Right ventricle myocardium inferior (tissue), 1 donor: ENCODE data around the gene MAD1L1. TPM values are rescaled to one million over a fixed set of nuclear protein-coding genes. Genes with fewer than 3 reads are reported as not detected.

Experiments
- ATAC-seq: fragments of 200-7000 bp; cut with Tn5 transposase; one replicate; pipeline ENCODE4 v1.9.1; 2020; ENCODE audit warnings: mild to moderate bottlenecking, moderate library complexity
- DNase-seq: peaks from one replicate; pipeline ENCODE4 v3.0.0; 2021; ENCODE audit errors: missing footprints
- intact Hi-C: fragments of 100-400 bp; cut with DNase I; formaldehyde crosslinking; loops from one replicate; pipeline ENCODE4 v1.11.0; 2022
- total RNA-seq: library from RNA; stranded (reverse); fragmentation: NEBNext Ultra II Directional; extraction: Animal tissue kit (Norgen Biotek cat#: 25700); gene quantifications from one replicate; pipeline ENCODE4 v1.2.1, GENCODE V29; 2021
- donor health status: DM: no; HTN: yes; CAD: no; lungs with severe emphysema.

MAD1L1 gene
- total RNA-seq, 1 donor from 2014 or later, result 19.1 TPM

GRCh38 chr7:2030475-2031450 lies 202.0 kb downstream of the MAD1L1 start:
- DNase-seq (peak; percentile 65), ATAC-seq (no peak)
- intact Hi-C loops, result no loop called here

GRCh38 chr7:2029936-2030335 lies 202.8 kb downstream of the MAD1L1 start:
- intact Hi-C loops, result no loop called here
- ATAC-seq, result no peak
- DNase-seq, result peak; percentile 32

GRCh38 chr7:2029211-2029905 lies 203.4 kb downstream of the MAD1L1 start:
- intact Hi-C loops, result no loop called here

GRCh38 chr7:2028733-2029132 lies 204.0 kb downstream of the MAD1L1 start:
- no peak for ATAC-seq
- DNase-seq, result peak; percentile 39
- intact Hi-C loops, result no loop called here

More at GRCh38 chr7:2029211-2029905, 203.4 kb downstream of the MAD1L1 start:
- ATAC-seq (no peak), DNase-seq (peak; percentile 9)

- ATAC-seq, result no peak
- intact Hi-C loops, result no loop called here
- no peak for DNase-seq
Measured at GRCh38 chr7:2025188-2025587, 207.6 kb downstream of the MAD1L1 start.

GRCh38 chr7:2024567-2024918 lies 208.2 kb downstream of the MAD1L1 start:
- DNase-seq, result peak; percentile 31
- intact Hi-C loops, result no loop called here
- no peak for ATAC-seq

- intact Hi-C loops, result no loop called here
- peak; percentile 50 for DNase-seq
- no peak for ATAC-seq
Measured at GRCh38 chr7:2023877-2024566, 208.7 kb downstream of the MAD1L1 start.

GRCh38 chr7:2022737-2023250 lies 210.0 kb downstream of the MAD1L1 start:
- intact Hi-C loops, result no loop called here
- no peak for DNase-seq
- ATAC-seq, result no peak

GRCh38 chr7:2022021-2022409 lies 210.7 kb downstream of the MAD1L1 start:
- intact Hi-C loops, result no loop called here
- DNase-seq (peak; percentile 5), ATAC-seq (no peak)

GRCh38 chr7:2019711-2020511 lies 212.8 kb downstream of the MAD1L1 start:
- ATAC-seq (peak; percentile 89), DNase-seq (peak; percentile 92)
- intact Hi-C loops, result no loop called here

- DNase-seq (no peak), ATAC-seq (no peak)
- intact Hi-C loops, result no loop called here
Measured at GRCh38 chr7:2019461-2019710, 213.4 kb downstream of the MAD1L1 start.

- ATAC-seq (peak; percentile 70), DNase-seq (peak; percentile 77)
- intact Hi-C loops, result no loop called here
Measured at GRCh38 chr7:2018569-2019460, 213.9 kb downstream of the MAD1L1 start.

GRCh38 chr7:2017914-2018568 lies 214.7 kb downstream of the MAD1L1 start:
- intact Hi-C loops, result no loop called here
- DNase-seq (peak; percentile 54), ATAC-seq (no peak)

GRCh38 chr7:2017481-2017891 lies 215.3 kb downstream of the MAD1L1 start:
- intact Hi-C loops, result no loop called here
- peak; percentile 43 for DNase-seq
- ATAC-seq, result no peak

GRCh38 chr7:2016761-2017480 lies 215.8 kb downstream of the MAD1L1 start:
- no peak for ATAC-seq
- DNase-seq, result peak; percentile 14
- intact Hi-C loops, result no loop called here

GRCh38 chr7:2016021-2016631 lies 216.6 kb downstream of the MAD1L1 start:
- intact Hi-C loops, result no loop called here
- DNase-seq, result peak; percentile 49
- no peak for ATAC-seq
